DMS 273 (cell line): ENCODE results near the gene TESMIN.

Experiments used
- DNase-seq: peaks from one replicate; lab custom pipeline; 2025; ENCODE audit not compliant: unreplicated experiment; lab: John Stamatoyannopoulos, UW

Gene TESMIN

GRCh38 chr11:68664141-68664540 lies 87.2 kb downstream of the TESMIN start:
- DNase-seq = no peak

DNA sequence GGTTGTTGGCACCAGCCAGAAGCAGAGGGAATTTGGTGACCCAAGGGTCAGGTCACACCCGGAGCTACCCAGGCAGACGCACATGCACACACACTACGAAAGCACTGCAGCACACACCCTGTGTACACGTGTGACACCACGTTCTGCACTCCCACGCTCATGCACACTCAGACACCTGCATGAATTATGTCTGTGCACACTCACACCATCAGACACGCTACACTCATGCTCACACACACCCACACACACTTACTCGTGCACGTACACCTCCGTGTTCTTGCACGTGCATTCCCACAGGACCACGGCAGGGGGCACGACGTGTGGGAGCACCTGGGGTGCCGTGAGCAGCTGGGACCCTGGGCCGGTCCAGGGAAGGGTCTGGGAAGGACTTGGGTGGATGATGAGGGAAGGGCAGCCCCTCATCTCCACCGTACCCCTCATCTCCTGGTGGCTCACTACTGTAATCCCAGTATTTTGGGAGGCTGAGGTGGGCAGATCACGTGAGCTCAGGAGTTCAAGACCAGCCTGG lies 87.8 kb downstream of the TESMIN start:
- DNase-seq = no peak

GRCh38 chr11:68661697-68662603 lies 89.4 kb downstream of the TESMIN start:
- no peak for DNase-seq

GRCh38 chr11:68661014-68661413 lies 90.3 kb downstream of the TESMIN start:
- DNase-seq = no peak

GRCh38 chr11:68660066-68660810 lies 91.1 kb downstream of the TESMIN start:
- no peak for DNase-seq

GRCh38 chr11:68659158-68659921 lies 92.0 kb downstream of the TESMIN start:
- peak; percentile 75 for DNase-seq

GRCh38 chr11:68658661-68659060 lies 92.7 kb downstream of the TESMIN start:
- DNase-seq = no peak

GRCh38 chr11:68658097-68658496 lies 93.2 kb downstream of the TESMIN start:
- no peak for DNase-seq
